ENCODE data around the gene FRMD4A.

DNA sequence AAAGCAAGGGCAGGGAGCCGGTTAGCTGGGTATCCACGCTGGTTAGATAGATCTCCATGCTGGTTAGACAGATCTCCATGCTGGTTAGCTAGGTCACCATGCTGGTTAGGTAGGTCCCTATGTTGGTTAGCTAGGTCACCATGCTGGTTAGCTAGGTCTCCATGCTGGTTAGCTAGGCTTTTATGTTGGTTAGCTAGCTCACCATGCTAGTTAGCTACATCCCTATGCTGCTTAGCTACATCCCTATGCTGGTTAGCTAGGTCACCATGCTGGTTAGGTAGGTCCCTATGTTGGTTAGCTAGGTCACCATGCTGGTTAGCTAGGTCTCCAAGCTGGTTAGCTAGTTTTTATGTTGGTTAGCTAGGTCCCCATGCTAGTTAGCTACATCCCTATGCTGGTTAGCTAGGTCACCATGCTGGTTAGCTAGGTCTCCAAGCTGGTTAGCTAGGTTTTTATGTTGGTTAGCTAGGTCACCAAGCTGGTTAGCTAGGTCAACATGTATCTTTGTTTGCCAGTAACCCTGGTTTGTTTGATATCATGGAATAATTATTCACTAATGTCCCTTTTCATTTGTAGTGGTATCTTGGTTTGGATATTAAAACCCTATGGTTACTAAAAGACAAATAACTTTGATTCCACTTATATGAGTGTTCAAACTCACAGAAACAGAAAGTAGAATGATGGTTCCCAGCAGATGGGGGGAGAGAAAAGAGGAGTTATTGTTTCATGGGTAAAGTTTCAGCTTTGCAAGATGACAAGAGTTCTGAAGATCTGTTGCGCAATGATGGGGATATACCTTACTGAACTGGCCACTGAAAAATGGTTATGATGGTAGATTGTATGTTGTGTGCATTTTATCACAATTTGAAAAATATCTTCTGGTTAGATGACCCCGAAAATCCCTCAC is 607.7 kb downstream of the FRMD4A start:
- TF ChIP-seq, protein P1, sequence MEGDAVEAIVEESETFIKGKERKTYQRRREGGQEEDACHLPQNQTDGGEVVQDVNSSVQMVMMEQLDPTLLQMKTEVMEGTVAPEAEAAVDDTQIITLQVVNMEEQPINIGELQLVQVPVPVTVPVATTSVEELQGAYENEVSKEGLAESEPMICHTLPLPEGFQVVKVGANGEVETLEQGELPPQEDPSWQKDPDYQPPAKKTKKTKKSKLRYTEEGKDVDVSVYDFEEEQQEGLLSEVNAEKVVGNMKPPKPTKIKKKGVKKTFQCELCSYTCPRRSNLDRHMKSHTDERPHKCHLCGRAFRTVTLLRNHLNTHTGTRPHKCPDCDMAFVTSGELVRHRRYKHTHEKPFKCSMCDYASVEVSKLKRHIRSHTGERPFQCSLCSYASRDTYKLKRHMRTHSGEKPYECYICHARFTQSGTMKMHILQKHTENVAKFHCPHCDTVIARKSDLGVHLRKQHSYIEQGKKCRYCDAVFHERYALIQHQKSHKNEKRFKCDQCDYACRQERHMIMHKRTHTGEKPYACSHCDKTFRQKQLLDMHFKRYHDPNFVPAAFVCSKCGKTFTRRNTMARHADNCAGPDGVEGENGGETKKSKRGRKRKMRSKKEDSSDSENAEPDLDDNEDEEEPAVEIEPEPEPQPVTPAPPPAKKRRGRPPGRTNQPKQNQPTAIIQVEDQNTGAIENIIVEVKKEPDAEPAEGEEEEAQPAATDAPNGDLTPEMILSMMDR (IDR thresholded peaks at IDR 0.05) = no peak
- TF ChIP-seq ZFX (IDR thresholded peaks at IDR 0.05; ENCODE audit: borderline replicate concordance) = no peak
